ENCODE measurements around the gene FAM53B.

FAM53B gene

DNA sequence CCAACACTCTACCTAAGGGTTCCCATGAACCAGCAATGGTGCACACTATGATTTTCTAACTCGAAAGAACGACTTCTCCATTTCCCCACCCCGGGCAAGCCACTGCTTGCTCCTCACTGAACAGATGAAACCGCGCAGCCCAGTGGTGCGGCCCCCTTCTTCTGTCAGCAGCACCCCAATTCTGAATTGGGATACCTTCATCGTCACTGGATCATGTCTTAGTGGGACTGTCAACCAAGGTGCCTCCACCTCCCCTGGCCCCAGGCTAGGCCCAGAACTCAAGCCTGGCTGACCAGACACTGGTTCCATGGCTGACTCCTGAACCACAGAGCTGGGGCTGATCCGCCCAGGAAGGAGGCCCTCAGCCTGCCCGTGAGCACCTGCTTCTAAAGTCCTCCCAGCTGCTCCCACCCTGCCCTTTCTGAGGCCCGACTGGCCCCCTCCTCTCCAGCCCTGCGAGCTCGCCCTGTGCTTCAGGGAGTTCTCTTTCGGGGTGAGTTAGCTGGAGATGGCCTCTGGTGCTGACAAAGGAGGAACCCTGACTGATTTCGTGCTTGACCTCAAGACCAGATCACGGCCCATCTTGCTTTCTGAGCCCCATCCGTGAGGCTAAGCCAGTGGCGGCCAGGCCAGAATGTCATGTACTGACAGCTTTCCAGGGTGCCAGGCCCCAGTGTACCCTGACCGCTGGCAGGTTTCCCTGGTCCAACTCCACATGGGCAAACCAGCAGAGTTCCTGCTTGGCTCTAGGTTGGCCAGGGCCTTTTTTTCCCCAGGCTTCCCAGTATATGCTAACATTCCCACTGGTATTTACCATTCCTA, 44.5 kb downstream of the FAM53B start:
- TF ChIP-seq, protein P1, sequence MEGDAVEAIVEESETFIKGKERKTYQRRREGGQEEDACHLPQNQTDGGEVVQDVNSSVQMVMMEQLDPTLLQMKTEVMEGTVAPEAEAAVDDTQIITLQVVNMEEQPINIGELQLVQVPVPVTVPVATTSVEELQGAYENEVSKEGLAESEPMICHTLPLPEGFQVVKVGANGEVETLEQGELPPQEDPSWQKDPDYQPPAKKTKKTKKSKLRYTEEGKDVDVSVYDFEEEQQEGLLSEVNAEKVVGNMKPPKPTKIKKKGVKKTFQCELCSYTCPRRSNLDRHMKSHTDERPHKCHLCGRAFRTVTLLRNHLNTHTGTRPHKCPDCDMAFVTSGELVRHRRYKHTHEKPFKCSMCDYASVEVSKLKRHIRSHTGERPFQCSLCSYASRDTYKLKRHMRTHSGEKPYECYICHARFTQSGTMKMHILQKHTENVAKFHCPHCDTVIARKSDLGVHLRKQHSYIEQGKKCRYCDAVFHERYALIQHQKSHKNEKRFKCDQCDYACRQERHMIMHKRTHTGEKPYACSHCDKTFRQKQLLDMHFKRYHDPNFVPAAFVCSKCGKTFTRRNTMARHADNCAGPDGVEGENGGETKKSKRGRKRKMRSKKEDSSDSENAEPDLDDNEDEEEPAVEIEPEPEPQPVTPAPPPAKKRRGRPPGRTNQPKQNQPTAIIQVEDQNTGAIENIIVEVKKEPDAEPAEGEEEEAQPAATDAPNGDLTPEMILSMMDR (conservative IDR thresholded peaks at IDR 0.05; ENCODE audit: low read length): no peak
- DNase-seq (ENCODE audit: low read depth): no peak
- no peak overlapping the region for H3K4me3 ChIP-seq (ENCODE audit: low read length)

DNA sequence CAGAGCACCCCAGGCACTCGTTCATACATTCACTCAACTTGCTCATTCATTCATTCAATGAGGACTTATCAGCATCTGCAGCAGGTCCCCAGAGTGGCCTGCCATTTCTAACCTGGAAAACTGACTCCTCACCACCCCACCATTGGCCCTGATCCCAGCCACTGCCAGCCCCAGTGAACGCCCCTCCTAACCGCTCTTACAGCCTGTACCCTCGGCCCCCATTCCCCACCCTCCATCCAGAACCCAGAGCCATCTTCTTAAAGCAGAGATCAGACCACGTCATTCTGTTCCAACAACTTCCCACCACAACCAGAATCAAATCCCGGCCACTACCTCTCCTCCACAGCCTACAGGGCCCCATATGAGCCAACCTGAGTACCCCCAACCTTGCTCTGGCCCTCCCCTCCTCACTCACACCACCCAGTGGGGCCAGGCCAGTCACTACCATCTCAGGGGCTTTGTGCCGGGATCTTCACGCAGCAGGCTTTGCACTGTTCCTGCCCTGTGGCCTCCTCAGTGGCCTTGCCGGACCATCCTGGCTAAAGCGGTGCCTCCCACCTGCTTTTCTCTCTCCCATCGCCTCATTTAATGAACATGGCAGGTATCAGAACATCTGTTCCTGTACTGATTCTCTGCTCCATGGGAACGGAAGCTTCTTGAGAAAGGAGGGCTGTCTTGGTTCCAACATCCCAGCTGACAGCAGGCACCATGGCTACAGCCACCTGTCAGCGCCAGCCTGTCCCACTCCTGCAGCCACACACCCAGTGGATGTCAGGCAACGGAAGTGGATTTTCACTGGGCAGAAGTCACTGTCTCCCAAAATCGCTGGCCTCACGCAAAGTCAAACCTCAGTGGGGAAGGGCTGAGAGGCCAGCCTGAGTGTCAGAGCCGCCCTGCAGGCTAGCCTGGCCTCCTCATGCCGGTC, 45.4 kb downstream of the FAM53B start:
- TF ChIP-seq, protein P1 (conservative IDR thresholded peaks at IDR 0.05; ENCODE audit: low read length): no peak
- DNase-seq (ENCODE audit: low read depth): no peak
- H3K4me3 ChIP-seq (ENCODE audit: low read length): no peak overlapping the region

DNA sequence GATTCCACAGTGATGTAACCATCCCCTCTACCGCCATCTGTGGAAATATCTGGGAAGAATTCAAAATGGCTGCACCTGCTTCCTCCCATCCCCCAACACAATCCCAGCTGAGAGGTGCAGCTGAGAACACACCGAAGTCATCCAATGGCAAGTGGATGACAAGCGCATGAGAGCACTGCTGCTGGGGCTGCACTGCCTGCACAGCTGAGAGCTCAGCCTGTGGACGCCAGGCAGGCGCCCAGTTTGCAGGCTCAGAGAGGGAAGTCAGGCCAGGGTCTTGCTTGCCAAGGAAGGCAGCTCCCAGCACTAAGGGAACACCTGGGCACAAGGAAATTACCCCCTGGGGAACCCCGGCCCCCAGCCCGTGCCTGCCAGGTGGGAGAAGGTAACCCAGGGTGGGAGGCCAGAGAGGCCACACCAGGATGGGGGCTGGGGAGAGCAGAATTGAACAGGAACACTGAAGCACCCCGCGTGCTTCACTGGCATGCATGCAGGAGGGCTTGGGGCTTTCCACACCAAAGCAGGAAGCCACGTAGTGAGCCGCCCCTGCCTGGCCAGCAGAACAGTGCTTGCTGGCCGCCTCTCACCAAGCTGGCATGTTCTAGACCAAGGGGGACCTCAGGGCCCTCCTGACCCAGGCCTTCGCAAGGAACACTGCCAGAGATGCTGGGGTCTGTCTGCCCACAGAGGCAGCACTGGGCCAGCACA, 46.2 kb downstream of the FAM53B start:
- TF ChIP-seq, protein P1 (conservative IDR thresholded peaks at IDR 0.05; ENCODE audit: low read length): no peak

DNA sequence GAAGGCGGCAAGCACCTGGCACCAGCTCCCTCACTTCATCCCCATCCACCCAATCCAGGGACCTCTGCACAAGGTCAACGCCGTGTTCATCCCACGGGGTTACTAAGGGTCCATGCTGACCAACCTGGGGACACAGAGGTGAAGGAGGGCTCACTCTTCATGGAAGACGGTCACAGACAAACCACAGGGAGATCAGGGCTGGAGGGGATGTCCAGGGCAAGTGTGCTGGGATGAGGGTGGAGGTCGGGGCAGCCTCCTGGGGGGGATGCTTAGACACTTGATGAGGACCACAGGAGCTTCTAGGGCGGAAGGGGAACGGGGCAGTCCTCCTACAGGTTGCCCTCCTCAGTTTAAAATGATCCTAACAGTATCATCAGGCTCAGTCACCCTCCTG, 46.7 kb downstream of the FAM53B start:
- no peak for DNase-seq (ENCODE audit: low read depth)
- TF ChIP-seq, protein P1 (conservative IDR thresholded peaks at IDR 0.05; ENCODE audit: low read length): no peak
- no peak overlapping the region for H3K4me3 ChIP-seq (ENCODE audit: low read length)

More for the DNA sequence above, 46.2 kb downstream of the FAM53B start:
- H3K4me3 ChIP-seq (ENCODE audit: low read length): no peak overlapping the region
- DNase-seq (ENCODE audit: low read depth): no peak

DNA sequence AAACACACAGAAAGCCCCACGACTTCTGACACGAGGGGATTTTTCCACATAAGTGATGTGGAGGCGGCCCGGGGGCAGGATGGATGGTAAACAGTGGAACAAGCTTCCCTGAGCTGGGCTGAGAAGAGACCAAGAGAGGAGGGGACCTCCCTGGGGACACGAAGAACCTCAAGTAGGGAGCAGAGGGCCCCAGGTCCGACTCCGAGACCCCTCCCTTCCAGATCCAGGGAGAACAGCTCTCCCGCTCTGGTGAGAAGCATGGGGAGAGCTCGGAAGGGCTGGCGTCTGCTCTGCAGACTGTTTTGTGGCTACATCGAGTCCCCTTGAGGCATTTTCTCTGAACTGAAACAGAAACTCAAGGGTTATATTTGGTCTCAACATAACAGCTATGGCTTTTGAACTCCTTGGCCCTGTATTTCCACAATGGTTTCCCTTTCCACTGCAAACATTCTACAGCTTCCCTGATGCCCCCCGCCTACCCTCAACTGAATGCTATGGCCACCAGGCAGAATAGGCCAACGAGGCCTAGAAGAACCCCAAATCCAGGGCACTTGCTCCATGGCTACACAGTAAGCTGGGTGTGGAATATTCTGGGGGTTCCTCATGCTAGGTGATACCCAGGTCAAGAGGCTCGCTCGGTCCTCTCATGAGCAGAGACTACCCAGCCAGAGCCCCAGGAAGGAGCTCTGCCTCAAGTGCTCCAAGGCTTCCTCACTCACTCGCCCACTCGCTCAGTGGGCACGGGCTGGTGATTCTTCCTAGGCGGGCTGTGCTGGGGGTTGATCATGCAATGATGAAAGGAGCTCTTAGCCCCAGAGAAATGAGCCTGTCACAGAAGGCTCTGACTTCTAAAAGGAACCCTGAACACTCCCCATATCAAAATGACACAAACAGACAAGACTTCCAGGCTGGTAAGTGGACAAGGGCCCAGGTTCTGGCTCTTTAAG, 47.5 kb downstream of the FAM53B start:
- no peak overlapping the region for H3K4me3 ChIP-seq (ENCODE audit: low read length)

More for the DNA sequence above, 47.5 kb downstream of the FAM53B start:
- TF ChIP-seq, protein P1 (conservative IDR thresholded peaks at IDR 0.05; ENCODE audit: low read length): no peak
- no peak for DNase-seq (ENCODE audit: low read depth)
